BJ (cell line): ENCODE data around the gene ILF3. TPM values are rescaled to one million over a fixed set of nuclear protein-coding genes. Genes with fewer than 3 reads are reported as not detected.

Source experiments
- CTCF ChIA-PET: fragments of 350-600 bp; formaldehyde crosslinking; extraction: SDS; loops from one replicate; lab custom pipeline; 2021; ENCODE audit warnings: antibody characterized with exemption, inconsistent platforms; lab: Yijun Ruan, JAX
- POLR2A ChIA-PET: fragments of 300-600 bp; sonication (Branson Sonifier 250); formaldehyde crosslinking; extraction: SDS; loops from one replicate; lab custom pipeline; 2021; ENCODE audit warnings: antibody characterized with exemption; lab: Charles Lee
- DNase-seq: peaks from one replicate; pipeline ENCODE4 v3.0.0-alpha.2; 2011; ENCODE audit warnings: low read depth
- H3K27me3 ChIP-seq: 2 replicates; pipeline ENCODE4 v1.6.0; 2011; ENCODE audit warnings: low read length; ENCODE audit not compliant: control insufficient read depth, insufficient read depth
- H3K36me3 ChIP-seq: 2 replicates; pipeline ENCODE4 v1.5.1; 2011; ENCODE audit warnings: low read length; ENCODE audit not compliant: control insufficient read depth, insufficient read depth
- H3K4me3 ChIP-seq: 2 replicates; pipeline ENCODE4 v1.5.1; 2011; ENCODE audit warnings: low read depth, mild to moderate bottlenecking, control low read depth, low read length
- CTCF ChIP-seq: IDR thresholded peaks from 2 replicates; pipeline ENCODE4 v1.5.1; 2011; ENCODE audit warnings: low read depth, mild to moderate bottlenecking, control low read depth, inconsistent platforms, low read length, moderate library complexity; ENCODE audit not compliant: insufficient read depth
- polyA plus RNA-seq: library from polyadenylated mRNA; depleted of rRNA; stranded (reverse); fragments of >200 nt; gene quantifications from 2 replicates; pipeline ENCODE4 v1.2.3, GENCODE V29; 2011

ILF3 gene
- polyA plus RNA-seq, 1 experiment, result 148 TPM

GRCh38 chr19:10730932-10731331 is 76.8 kb downstream of the ILF3 start:
- Histone ChIP-seq H3K4me3 (no peak overlapping the region), H3K27me3 (no peaks in the 10 kb centered on the region), H3K36me3 (no peaks in the 10 kb centered on the region)
- no peak for TF ChIP-seq CTCF
- DNase-seq, result no peak
- ChIA-PET POLR2A (interaction anchor here (0.7 kb wide), 1 partner anchor 326 kb away, joined by 11 read pairs; no protein-coding TSS in a partner anchor), CTCF (interaction anchor here (0.7 kb wide), 1 partner anchor 13 kb away, joined by 3 read pairs; the partner anchor contains the start of gene DNM2)

- CTCF ChIA-PET, result no interaction called here
- POLR2A ChIA-PET, result no interaction called here
- DNase-seq, result no peak
- H3K4me3 ChIP-seq, result no peak overlapping the region
- H3K27me3 ChIP-seq, result no peaks in the 10 kb centered on the region
- TF ChIP-seq CTCF, result no peak
- H3K36me3 ChIP-seq, result no peaks in the 10 kb centered on the region; the same call in 1 of the 2 replicates
These were observed 81.6 kb downstream of the ILF3 start for GRCh38 chr19:10735741-10736140.

GRCh38 chr19:10736189-10736588 is 82.0 kb downstream of the ILF3 start:
- TF ChIP-seq CTCF, result no peak
- CTCF ChIA-PET, result interaction anchor here (0.6 kb wide), 1 partner anchor 22 kb away, joined by 4 read pairs; no protein-coding TSS in a partner anchor
- POLR2A ChIA-PET, result no interaction called here
- no peak for DNase-seq
- Histone ChIP-seq H3K4me3 (no peak overlapping the region), H3K27me3 (no peaks in the 10 kb centered on the region), H3K36me3 (no peaks in the 10 kb centered on the region; the same call in 1 of the 2 replicates)

GRCh38 chr19:10736916-10737551 is 82.9 kb downstream of the ILF3 start:
- ChIA-PET CTCF (interaction anchor here (0.5 to 0.6 kb wide), 2 partner anchors 23 to 301 kb away, joined by 3 to 4 read pairs; no protein-coding TSS in a partner anchor), POLR2A (no interaction called here)
- no peak overlapping the region for H3K4me3 ChIP-seq

More at GRCh38 chr19:10736916-10737551, 82.9 kb downstream of the ILF3 start:
- no peak for DNase-seq
- TF ChIP-seq CTCF, result no peak
- Histone ChIP-seq H3K36me3 (no peaks in the 10 kb centered on the region; the same call in 1 of the 2 replicates), H3K27me3 (no peaks in the 10 kb centered on the region)
